Esophagus squamous epithelium (tissue), 4 donors: ENCODE measurements around the gene TTBK2.

Source experiments
- POLR2A ChIP-seq, 4 donors: fragments of 450-650 bp; IDR thresholded peaks; one replicate each; pipeline ENCODE4 v1.6.1; 2017; ENCODE audit warnings: antibody characterized with exemption in 4 of 4, mild to moderate bottlenecking in 4 of 4, moderate library complexity in 3 of 4
- TF ChIP-seq, protein P1 (sequence below), 6 experiments: fragments of 450-650 bp in 4 of 6; fragments of 200-600 bp in 2 of 6; sonication (generic) in 2 of 6; IDR thresholded peaks; one replicate each; pipeline ENCODE4 v1.5.1; 2016 to 2019; ENCODE audit warnings: antibody characterized with exemption in 6 of 6, mild to moderate bottlenecking in 4 of 6, moderate library complexity in 4 of 6

DNA sequence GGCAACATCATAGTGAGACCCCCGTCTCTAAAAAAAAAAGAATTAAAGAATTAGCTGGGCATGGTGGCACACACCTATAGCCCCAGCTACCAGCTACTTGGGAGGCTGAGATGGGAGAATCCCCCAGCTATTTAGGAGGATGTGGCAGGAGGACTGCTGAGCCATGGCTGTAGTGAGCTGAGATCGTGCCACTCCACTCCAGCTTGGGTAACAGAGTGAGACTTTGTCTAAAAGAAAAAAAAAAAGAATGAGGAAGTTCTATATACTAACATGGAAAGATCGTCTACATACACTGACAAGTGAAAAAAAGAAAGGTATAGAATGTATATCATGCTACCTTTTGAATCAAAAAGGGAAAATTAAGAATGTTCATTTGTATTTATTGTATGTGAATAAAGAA lies 99.8 kb downstream of the TTBK2 start:
- no peak for TF ChIP-seq POLR2A (IDR thresholded peaks at IDR 0.05)
- TF ChIP-seq, protein P1, sequence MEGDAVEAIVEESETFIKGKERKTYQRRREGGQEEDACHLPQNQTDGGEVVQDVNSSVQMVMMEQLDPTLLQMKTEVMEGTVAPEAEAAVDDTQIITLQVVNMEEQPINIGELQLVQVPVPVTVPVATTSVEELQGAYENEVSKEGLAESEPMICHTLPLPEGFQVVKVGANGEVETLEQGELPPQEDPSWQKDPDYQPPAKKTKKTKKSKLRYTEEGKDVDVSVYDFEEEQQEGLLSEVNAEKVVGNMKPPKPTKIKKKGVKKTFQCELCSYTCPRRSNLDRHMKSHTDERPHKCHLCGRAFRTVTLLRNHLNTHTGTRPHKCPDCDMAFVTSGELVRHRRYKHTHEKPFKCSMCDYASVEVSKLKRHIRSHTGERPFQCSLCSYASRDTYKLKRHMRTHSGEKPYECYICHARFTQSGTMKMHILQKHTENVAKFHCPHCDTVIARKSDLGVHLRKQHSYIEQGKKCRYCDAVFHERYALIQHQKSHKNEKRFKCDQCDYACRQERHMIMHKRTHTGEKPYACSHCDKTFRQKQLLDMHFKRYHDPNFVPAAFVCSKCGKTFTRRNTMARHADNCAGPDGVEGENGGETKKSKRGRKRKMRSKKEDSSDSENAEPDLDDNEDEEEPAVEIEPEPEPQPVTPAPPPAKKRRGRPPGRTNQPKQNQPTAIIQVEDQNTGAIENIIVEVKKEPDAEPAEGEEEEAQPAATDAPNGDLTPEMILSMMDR (IDR thresholded peaks at IDR 0.05) = no peak
